ENCODE data around the gene TRIM66. TPM values are rescaled to one million over a fixed set of nuclear protein-coding genes. Genes with fewer than 3 reads are reported as not detected.

Gene TRIM66
- total and polyA plus RNA-seq, 2 donors, result 3.2 to 7.8 TPM

GRCh38 chr11:8692417-8692816 lies 10.0 kb upstream of the TRIM66 start:
- no peak for DNase-seq (ENCODE audit: extremely low spot score)
- 66% methylated on average over 3 of the region's 3 CpGs for WGBS
- no peak overlapping the region for H3K27ac ChIP-seq (ENCODE audit: low read depth)
- H3K4me1 ChIP-seq (ENCODE audit: insufficient read depth), result no peaks in the 10 kb centered on the region
- H3K4me3 ChIP-seq (ENCODE audit: low read depth, low read length), result no peak overlapping the region
- H3K36me3 ChIP-seq (ENCODE audit: insufficient read depth), result peaks cover 3% of the 10 kb centered on the region

- Histone ChIP-seq H3K36me3 (ENCODE audit: insufficient read depth) (no peaks in the 10 kb centered on the region), H3K27ac (ENCODE audit: low read depth) (no peak overlapping the region), H3K4me3 (ENCODE audit: low read depth, low read length) (no peak overlapping the region), H3K4me1 (ENCODE audit: insufficient read depth) (no peaks in the 10 kb centered on the region)
- 84% methylated on average over 6 of the region's 6 CpGs for WGBS
- no peak for DNase-seq (ENCODE audit: extremely low spot score)
Measured at GRCh38 chr11:8691601-8692000, 9.1 kb upstream of the TRIM66 start.

GRCh38 chr11:8690374-8691342 lies 8.2 kb upstream of the TRIM66 start:
- DNase-seq (ENCODE audit: extremely low spot score), result no peak
- H3K36me3 ChIP-seq (ENCODE audit: insufficient read depth), result no peaks in the 10 kb centered on the region
- no peak overlapping the region for H3K27ac ChIP-seq (ENCODE audit: low read depth)

GRCh38 chr11:8689726-8690255 lies 7.3 kb upstream of the TRIM66 start:
- H3K36me3 ChIP-seq (ENCODE audit: insufficient read depth), result no peaks in the 10 kb centered on the region

More at GRCh38 chr11:8690374-8691342, 8.2 kb upstream of the TRIM66 start:
- 88% methylated on average over 4 of the region's 4 CpGs for WGBS
- no peaks in the 10 kb centered on the region for H3K4me1 ChIP-seq (ENCODE audit: insufficient read depth)
- H3K4me3 ChIP-seq (ENCODE audit: low read depth, low read length), result no peak overlapping the region

GRCh38 chr11:8688414-8689362 lies 6.2 kb upstream of the TRIM66 start:
- WGBS, result 2% methylated on average over 56 of the region's 56 CpGs

More at GRCh38 chr11:8689726-8690255, 7.3 kb upstream of the TRIM66 start:
- DNase-seq (ENCODE audit: extremely low spot score), result no peak
- H3K4me1 ChIP-seq (ENCODE audit: insufficient read depth), result no peaks in the 10 kb centered on the region
- no peak overlapping the region for H3K4me3 ChIP-seq (ENCODE audit: low read depth, low read length)
- H3K27ac ChIP-seq (ENCODE audit: low read depth), result no peak overlapping the region
- whole genome bisulfite sequencing, result 84% methylated on average over 8 of the region's 8 CpGs

GRCh38 chr11:8686325-8686724 lies 3.9 kb upstream of the TRIM66 start:
- Histone ChIP-seq H3K27ac (ENCODE audit: low read depth) (no peak overlapping the region), H3K4me3 (ENCODE audit: low read depth, low read length) (no peak overlapping the region), H3K36me3 (ENCODE audit: insufficient read depth) (no peaks in the 10 kb centered on the region), H3K4me1 (ENCODE audit: insufficient read depth) (no peaks in the 10 kb centered on the region)
- 85% methylated on average over 7 of the region's 7 CpGs for WGBS
- no peak for DNase-seq (ENCODE audit: extremely low spot score)

More at GRCh38 chr11:8688414-8689362, 6.2 kb upstream of the TRIM66 start:
- Histone ChIP-seq H3K27ac (ENCODE audit: low read depth) (peak overlapping the region; percentile 80), H3K4me1 (ENCODE audit: insufficient read depth) (no peaks in the 10 kb centered on the region), H3K4me3 (ENCODE audit: low read depth, low read length) (peak overlapping the region; percentile 54), H3K36me3 (ENCODE audit: insufficient read depth) (no peaks in the 10 kb centered on the region)
- peak; percentile 91 for DNase-seq (ENCODE audit: extremely low spot score)

- no peak overlapping the region for H3K27ac ChIP-seq (ENCODE audit: low read depth)
- H3K4me3 ChIP-seq (ENCODE audit: low read depth, low read length), result no peak overlapping the region
- no peaks in the 10 kb centered on the region for H3K36me3 ChIP-seq (ENCODE audit: insufficient read depth)
- WGBS, result 65% methylated on average over 2 of the region's 2 CpGs
- DNase-seq (ENCODE audit: extremely low spot score), result no peak
- no peaks in the 10 kb centered on the region for H3K4me1 ChIP-seq (ENCODE audit: insufficient read depth)
Measured at GRCh38 chr11:8685820-8686219, 3.4 kb upstream of the TRIM66 start.

GRCh38 chr11:8685306-8685705 lies 2.8 kb upstream of the TRIM66 start:
- WGBS, result 77% methylated on average over 7 of the region's 7 CpGs
- H3K4me1 ChIP-seq (ENCODE audit: insufficient read depth), result no peaks in the 10 kb centered on the region
- DNase-seq (ENCODE audit: extremely low spot score), result no peak
- H3K4me3 ChIP-seq (ENCODE audit: low read depth, low read length), result no peak overlapping the region
- no peak overlapping the region for H3K27ac ChIP-seq (ENCODE audit: low read depth)
- no peaks in the 10 kb centered on the region for H3K36me3 ChIP-seq (ENCODE audit: insufficient read depth)

- no peak overlapping the region for H3K4me3 ChIP-seq (ENCODE audit: low read depth, low read length)
- no peak for DNase-seq (ENCODE audit: extremely low spot score)
- H3K27ac ChIP-seq (ENCODE audit: low read depth), result no peak overlapping the region
- H3K36me3 ChIP-seq (ENCODE audit: insufficient read depth), result no peaks in the 10 kb centered on the region
- no peaks in the 10 kb centered on the region for H3K4me1 ChIP-seq (ENCODE audit: insufficient read depth)
- WGBS, result 85% methylated on average over 6 of the region's 6 CpGs
Measured at GRCh38 chr11:8684600-8685290, 2.3 kb upstream of the TRIM66 start.

- DNase-seq (ENCODE audit: extremely low spot score), result no peak
- WGBS, result 2% methylated on average over 27 of the region's 27 CpGs
- Histone ChIP-seq H3K36me3 (ENCODE audit: insufficient read depth) (no peaks in the 10 kb centered on the region), H3K4me1 (ENCODE audit: insufficient read depth) (no peaks in the 10 kb centered on the region), H3K27ac (ENCODE audit: low read depth) (peak overlapping the region; percentile 95), H3K4me3 (ENCODE audit: low read depth, low read length) (peak overlapping the region; percentile 92)
Measured at GRCh38 chr11:8683115-8683807, 796 bp upstream of the TRIM66 start.

- no peaks in the 10 kb centered on the region for H3K4me1 ChIP-seq (ENCODE audit: insufficient read depth)
- peak overlapping the region; percentile 92 for H3K4me3 ChIP-seq (ENCODE audit: low read depth, low read length)
- H3K27ac ChIP-seq (ENCODE audit: low read depth), result peak overlapping the region; percentile 99
- no peaks in the 10 kb centered on the region for H3K36me3 ChIP-seq (ENCODE audit: insufficient read depth)
- 27% methylated on average over 14 of the region's 14 CpGs for WGBS
- no peak for DNase-seq (ENCODE audit: extremely low spot score)
Measured at GRCh38 chr11:8681837-8682302, 595 bp downstream of the TRIM66 start.

GRCh38 chr11:8679006-8679405 lies 3.5 kb downstream of the TRIM66 start:
- Histone ChIP-seq H3K36me3 (ENCODE audit: insufficient read depth) (no peaks in the 10 kb centered on the region), H3K27ac (ENCODE audit: low read depth) (no peak overlapping the region), H3K4me3 (ENCODE audit: low read depth, low read length) (no peak overlapping the region), H3K4me1 (ENCODE audit: insufficient read depth) (no peaks in the 10 kb centered on the region)
- WGBS, result 78% methylated on average over 1 of the region's 1 CpG
- DNase-seq (ENCODE audit: extremely low spot score), result no peak

All from urinary bladder (tissue), 4 donors.